ENCODE data around the gene TCERG1. TPM values are rescaled to one million over a fixed set of nuclear protein-coding genes. Genes with fewer than 3 reads are reported as not detected.

The TCERG1 gene
- total RNA-seq, 2 experiments from 2014 or later, result 93.3 to 99.4 TPM

DNA sequence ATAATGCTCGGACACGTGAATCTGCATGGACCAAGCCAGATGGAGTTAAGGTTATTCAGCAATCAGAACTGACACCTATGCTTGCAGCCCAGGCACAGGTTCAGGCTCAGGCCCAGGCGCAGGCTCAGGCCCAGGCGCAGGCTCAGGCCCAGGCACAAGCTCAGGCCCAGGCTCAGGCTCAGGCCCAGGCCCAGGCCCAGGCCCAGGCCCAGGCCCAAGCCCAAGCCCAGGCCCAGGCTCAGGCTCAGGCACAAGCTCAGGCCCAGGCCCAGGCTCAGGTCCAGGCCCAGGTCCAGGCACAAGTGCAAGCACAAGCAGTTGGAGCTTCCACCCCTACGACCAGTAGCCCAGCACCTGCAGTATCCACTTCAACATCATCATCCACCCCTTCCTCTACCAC lies 11.8 kb downstream of the TCERG1 start:
- peaks cover 52% of the 10 kb centered on the region for H3K36me3 Mint-ChIP-seq
- no peaks in the 10 kb centered on the region for H3K9me3 Mint-ChIP-seq
- peaks cover 25% of the 10 kb centered on the region for H3K4me1 Mint-ChIP-seq (ENCODE audit: low read depth)
- DNase-seq, result no peak
- no peak overlapping the region for H3K4me3 Mint-ChIP-seq
- CTCF ChIA-PET, result interaction anchor here (0.6 kb wide), 1 partner anchor 32 kb away, joined by 3 read pairs; no protein-coding TSS in a partner anchor
- intact Hi-C loops (cut with micrococcal nuclease), result no loop called here
- H3K27ac Mint-ChIP-seq, result no peak overlapping the region
- POLR2A ChIA-PET, result no interaction called here
- no peaks in the 10 kb centered on the region for H3K27me3 Mint-ChIP-seq

- Mint-ChIP-seq H3K27me3 (no peaks in the 10 kb centered on the region), H3K36me3 (peaks cover 50% of the 10 kb centered on the region), H3K4me3 (no peak overlapping the region), H3K4me1 (ENCODE audit: low read depth) (peaks cover 24% of the 10 kb centered on the region), H3K9me3 (no peaks in the 10 kb centered on the region), H3K27ac (no peak overlapping the region)
- CTCF ChIA-PET, result interaction anchor here (1.0 kb wide), 1 partner anchor 8 kb away, joined by 3 read pairs; no protein-coding TSS in a partner anchor
- no peak for DNase-seq
- intact Hi-C loops (cut with micrococcal nuclease), result no loop called here
- POLR2A ChIA-PET, result no interaction called here
These were observed 14.2 kb downstream of the TCERG1 start for GRCh38 chr5:146461319-146461718.

DNA sequence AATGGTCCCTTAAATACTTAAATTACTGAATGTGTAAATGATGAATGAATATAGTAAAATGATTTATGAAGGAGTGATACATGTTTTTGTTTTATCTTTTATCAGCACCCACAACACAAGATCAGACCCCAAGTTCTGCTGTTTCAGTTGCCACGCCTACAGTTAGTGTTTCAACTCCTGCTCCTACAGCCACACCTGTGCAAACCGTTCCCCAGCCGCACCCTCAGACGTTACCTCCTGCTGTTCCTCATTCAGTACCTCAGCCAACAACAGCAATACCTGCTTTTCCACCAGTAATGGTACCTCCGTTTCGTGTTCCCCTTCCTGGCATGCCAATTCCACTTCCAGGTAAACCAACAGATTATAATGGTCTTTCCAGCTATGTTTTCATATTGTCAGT lies 16.3 kb downstream of the TCERG1 start:
- H3K27ac Mint-ChIP-seq, result no peak overlapping the region
- peaks cover 30% of the 10 kb centered on the region for H3K4me1 Mint-ChIP-seq (ENCODE audit: low read depth)
- POLR2A ChIA-PET, result no interaction called here
- H3K27me3 Mint-ChIP-seq, result no peaks in the 10 kb centered on the region
- intact Hi-C loops (cut with micrococcal nuclease), result no loop called here
- CTCF ChIA-PET, result interaction anchor here (0.6 to 1.6 kb wide), 3 partner anchors 13 to 723 kb away, joined by 3 read pairs; no protein-coding TSS in a partner anchor
- H3K36me3 Mint-ChIP-seq, result peaks cover 54% of the 10 kb centered on the region
- H3K4me3 Mint-ChIP-seq, result no peak overlapping the region
- no peak for DNase-seq
- no peaks in the 10 kb centered on the region for H3K9me3 Mint-ChIP-seq

- DNase-seq, result no peak
- intact Hi-C loops (cut with micrococcal nuclease), result no loop called here
- peaks cover 49% of the 10 kb centered on the region for H3K36me3 Mint-ChIP-seq
These were observed 19.6 kb downstream of the TCERG1 start for GRCh38 chr5:146466521-146467349.

GRCh38 chr5:146467760-146468159 lies 20.6 kb downstream of the TCERG1 start:
- Mint-ChIP-seq H3K4me3 (no peak overlapping the region), H3K27ac (no peak overlapping the region), H3K9me3 (no peaks in the 10 kb centered on the region), H3K36me3 (peaks cover 53% of the 10 kb centered on the region), H3K4me1 (ENCODE audit: low read depth) (peaks cover 17% of the 10 kb centered on the region), H3K27me3 (no peaks in the 10 kb centered on the region)
- ChIA-PET POLR2A (no interaction called here), CTCF (interaction anchor here (0.9 kb wide), 1 partner anchor 498 kb away, joined by 3 read pairs; no protein-coding TSS in a partner anchor)
- intact Hi-C loops (cut with micrococcal nuclease), result no loop called here
- no peak for DNase-seq

More at GRCh38 chr5:146466521-146467349, 19.6 kb downstream of the TCERG1 start:
- no peaks in the 10 kb centered on the region for H3K27me3 Mint-ChIP-seq
- no peak overlapping the region for H3K27ac Mint-ChIP-seq
- ChIA-PET CTCF (interaction anchor here (0.9 kb wide), 1 partner anchor 499 kb away, joined by 3 read pairs; no protein-coding TSS in a partner anchor), POLR2A (no interaction called here)
- peaks cover 19% of the 10 kb centered on the region for H3K4me1 Mint-ChIP-seq (ENCODE audit: low read depth)
- no peaks in the 10 kb centered on the region for H3K9me3 Mint-ChIP-seq
- H3K4me3 Mint-ChIP-seq, result no peak overlapping the region

- Mint-ChIP-seq H3K36me3 (peaks cover 51% of the 10 kb centered on the region), H3K27ac (no peak overlapping the region), H3K4me3 (no peak overlapping the region), H3K9me3 (no peaks in the 10 kb centered on the region), H3K4me1 (ENCODE audit: low read depth) (peaks cover 3% of the 10 kb centered on the region), H3K27me3 (no peaks in the 10 kb centered on the region)
- POLR2A ChIA-PET, result no interaction called here
- no peak for DNase-seq
- intact Hi-C loops (cut with micrococcal nuclease), result no loop called here
- CTCF ChIA-PET, result interaction anchor here (0.9 to 1.1 kb wide), 2 partner anchors 24 to 26 kb away, joined by 3 to 5 read pairs; no protein-coding TSS in a partner anchor
These were observed 26.9 kb downstream of the TCERG1 start for GRCh38 chr5:146474065-146474464.

DNA sequence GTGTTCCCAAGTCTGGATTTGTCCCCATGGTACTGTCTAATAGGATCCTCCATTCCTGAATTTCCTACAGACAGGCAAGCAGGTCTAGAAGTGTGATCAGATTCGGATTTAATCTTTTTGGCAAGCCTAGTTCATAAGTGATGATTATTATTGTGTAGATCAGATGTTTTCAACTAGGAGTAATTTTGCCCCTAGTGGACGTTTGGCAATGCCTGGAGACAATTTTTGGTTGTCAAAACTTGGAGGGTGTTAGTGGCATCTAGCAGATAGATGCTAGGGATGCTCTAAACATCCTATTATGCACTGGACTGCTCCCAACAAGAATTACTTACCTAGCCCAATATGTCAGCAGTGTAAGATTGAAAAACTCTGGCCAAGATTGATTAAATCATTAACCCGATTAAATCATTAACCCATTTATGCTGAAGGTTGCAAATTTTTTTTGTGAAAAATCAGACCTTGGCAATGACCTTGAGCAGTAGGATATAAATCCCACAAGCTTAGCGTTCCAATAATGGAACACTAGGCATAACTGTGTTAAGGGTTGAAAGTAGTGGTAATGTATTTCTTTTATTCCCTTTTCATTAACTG lies 28.2 kb downstream of the TCERG1 start:
- H3K27ac Mint-ChIP-seq, result no peak overlapping the region
- no peak for DNase-seq
- H3K36me3 Mint-ChIP-seq, result peaks cover 51% of the 10 kb centered on the region
- intact Hi-C loops (cut with micrococcal nuclease), result no loop called here
- H3K4me1 Mint-ChIP-seq (ENCODE audit: low read depth), result peaks cover 3% of the 10 kb centered on the region
- H3K4me3 Mint-ChIP-seq, result no peak overlapping the region
- POLR2A ChIA-PET, result no interaction called here
- CTCF ChIA-PET, result no interaction called here
- no peaks in the 10 kb centered on the region for H3K27me3 Mint-ChIP-seq
- H3K9me3 Mint-ChIP-seq, result no peaks in the 10 kb centered on the region

- Mint-ChIP-seq H3K36me3 (peaks cover 50% of the 10 kb centered on the region), H3K4me1 (ENCODE audit: low read depth) (peaks cover 3% of the 10 kb centered on the region), H3K27ac (no peak overlapping the region), H3K4me3 (no peak overlapping the region), H3K27me3 (no peaks in the 10 kb centered on the region), H3K9me3 (no peaks in the 10 kb centered on the region)
- ChIA-PET POLR2A (interaction anchor here (1.1 kb wide), 1 partner anchor 11 kb away, joined by 3 read pairs; no protein-coding TSS in a partner anchor), CTCF (interaction anchor here (1.0 kb wide), 1 partner anchor 58 kb away, joined by 3 read pairs; no protein-coding TSS in a partner anchor)
- DNase-seq, result no peak
- intact Hi-C loops (cut with micrococcal nuclease), result no loop called here
These were observed 28.8 kb downstream of the TCERG1 start for GRCh38 chr5:146475906-146476305.

DNA sequence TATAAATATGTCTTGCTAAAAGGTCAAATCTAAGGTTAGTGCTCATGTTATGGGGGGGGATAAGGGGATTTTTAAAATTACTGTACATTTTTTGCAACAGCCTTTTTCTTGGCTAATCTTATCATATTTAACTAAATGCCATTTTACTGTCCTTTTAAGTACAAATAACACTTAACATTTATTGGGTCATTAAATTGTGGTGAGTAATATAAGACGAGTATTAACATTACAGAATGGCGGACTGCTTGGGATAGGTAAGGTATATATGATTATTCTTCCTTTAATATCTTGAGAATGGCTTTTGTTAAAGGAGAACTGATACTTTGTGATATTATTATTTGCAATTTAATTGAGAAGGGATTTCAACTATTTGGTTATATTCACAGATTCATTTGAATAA lies 35.6 kb downstream of the TCERG1 start:
- Mint-ChIP-seq H3K36me3 (peaks cover 51% of the 10 kb centered on the region), H3K9me3 (no peaks in the 10 kb centered on the region), H3K27ac (no peak overlapping the region), H3K27me3 (no peaks in the 10 kb centered on the region), H3K4me1 (ENCODE audit: low read depth) (no peaks in the 10 kb centered on the region), H3K4me3 (no peak overlapping the region)
- ChIA-PET POLR2A (no interaction called here), CTCF (no interaction called here)
- DNase-seq, result no peak
- intact Hi-C loops (cut with micrococcal nuclease), result no loop called here

DNA sequence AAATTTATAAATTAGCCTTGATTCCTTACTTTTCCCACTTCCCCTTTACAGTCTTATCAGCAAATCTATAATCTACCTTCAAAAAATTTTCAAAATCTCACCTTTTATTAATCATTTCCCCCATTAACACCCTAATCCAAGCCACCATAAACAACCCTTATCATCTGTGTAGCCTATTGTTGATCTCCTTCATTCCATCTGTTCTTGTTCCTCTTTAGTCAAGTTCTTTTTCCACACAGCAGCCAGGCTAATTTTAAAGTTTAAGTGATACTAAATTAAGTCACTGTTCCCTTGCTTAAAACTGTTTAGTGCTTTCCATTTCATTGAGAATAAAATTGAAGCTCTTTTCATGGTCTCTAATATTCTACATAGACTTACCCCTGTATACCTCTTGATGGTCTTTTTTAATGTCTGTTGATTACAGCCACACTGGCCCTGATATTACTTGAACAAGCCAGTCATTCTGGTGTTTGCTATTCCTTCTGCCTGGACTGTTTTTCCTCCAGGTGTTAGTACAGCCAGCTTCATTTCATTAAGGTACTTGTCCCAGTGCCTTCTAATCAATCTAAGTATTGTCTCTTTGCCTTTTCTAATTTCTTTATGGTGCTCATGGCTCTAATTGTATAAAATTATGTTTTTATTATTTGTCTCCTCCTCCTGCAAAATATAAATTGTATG lies 37.7 kb downstream of the TCERG1 start:
- CTCF ChIA-PET, result no interaction called here
- intact Hi-C loops (cut with micrococcal nuclease), result no loop called here
- no peaks in the 10 kb centered on the region for H3K27me3 Mint-ChIP-seq

GRCh38 chr5:146490089-146490843 lies 43.1 kb downstream of the TCERG1 start:
- H3K4me3 Mint-ChIP-seq, result no peak overlapping the region
- intact Hi-C loops (cut with micrococcal nuclease), result no loop called here
- H3K36me3 Mint-ChIP-seq, result peaks cover 43% of the 10 kb centered on the region
- no peak for DNase-seq
- no peak overlapping the region for H3K27ac Mint-ChIP-seq
- H3K27me3 Mint-ChIP-seq, result no peaks in the 10 kb centered on the region
- ChIA-PET POLR2A (no interaction called here), CTCF (interaction anchor here (1.1 kb wide), 1 partner anchor 43 kb away, joined by 3 read pairs; no protein-coding TSS in a partner anchor)
- H3K4me1 Mint-ChIP-seq (ENCODE audit: low read depth), result no peaks in the 10 kb centered on the region
- H3K9me3 Mint-ChIP-seq, result no peaks in the 10 kb centered on the region

More for the DNA sequence above, 37.7 kb downstream of the TCERG1 start:
- no peak for DNase-seq
- Mint-ChIP-seq H3K4me1 (ENCODE audit: low read depth) (no peaks in the 10 kb centered on the region), H3K27ac (no peak overlapping the region), H3K4me3 (no peak overlapping the region), H3K36me3 (peaks cover 59% of the 10 kb centered on the region), H3K9me3 (no peaks in the 10 kb centered on the region)
- POLR2A ChIA-PET, result no interaction called here

- POLR2A ChIA-PET, result no interaction called here
- DNase-seq, result no peak
- H3K27me3 Mint-ChIP-seq, result no peaks in the 10 kb centered on the region
- CTCF ChIA-PET, result no interaction called here
- H3K27ac Mint-ChIP-seq, result no peak overlapping the region
- no peaks in the 10 kb centered on the region for H3K9me3 Mint-ChIP-seq
- H3K4me1 Mint-ChIP-seq (ENCODE audit: low read depth), result no peaks in the 10 kb centered on the region
- peaks cover 32% of the 10 kb centered on the region for H3K36me3 Mint-ChIP-seq
- no peak overlapping the region for H3K4me3 Mint-ChIP-seq
- intact Hi-C loops (cut with micrococcal nuclease), result no loop called here
These were observed 47.5 kb downstream of the TCERG1 start for GRCh38 chr5:146494656-146495055.

Data from activated CD4-positive, alpha-beta memory T cell treated with anti-CD3 and anti-CD28 coated beads for 36 hours (primary cell).